ENCODE data around the gene ATXN2. TPM values are rescaled to one million over a fixed set of nuclear protein-coding genes. Genes with fewer than 3 reads are reported as not detected.

ATXN2 gene
- total and polyA plus RNA-seq, 2 experiments from 2014 or later: 19.2 to 56.4 TPM

DNA sequence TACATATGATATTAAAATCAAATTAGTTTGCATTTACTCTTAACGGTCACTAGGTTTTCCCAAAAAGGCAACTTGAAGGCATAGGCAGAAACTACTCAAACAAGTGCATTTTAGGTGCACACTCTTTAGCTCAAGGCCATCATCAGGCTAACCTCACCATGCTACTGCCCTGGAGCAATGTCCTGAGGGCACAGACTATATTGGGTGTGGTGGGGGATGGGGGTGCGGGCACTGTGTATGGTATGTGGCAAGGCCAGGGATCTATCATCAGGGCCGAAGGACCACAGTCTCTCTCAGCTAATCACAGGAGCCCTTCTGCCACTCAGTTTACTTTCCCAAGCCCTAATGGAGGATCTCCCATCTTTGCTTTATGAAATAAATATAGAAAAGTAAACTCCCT is 141.5 kb downstream of the ATXN2 start:
- H4K20me1 ChIP-seq (ENCODE audit: insufficient read depth): no peaks in the 10 kb centered on the region
- H3F3A ChIP-seq (ENCODE audit: insufficient read depth): peaks cover 64% of the 10 kb centered on the region
- no peak overlapping the region for H3K4me3 ChIP-seq
- H3K9ac ChIP-seq: no peak overlapping the region
- peaks cover 60% of the 10 kb centered on the region for H3K79me2 ChIP-seq (ENCODE audit: insufficient read depth)
- no peaks in the 10 kb centered on the region for H3K9me2 ChIP-seq (ENCODE audit: insufficient read depth)
- 89 to 93% methylated on average over 3 of the region's 3 CpGs for WGBS, 2 experiments (ENCODE audit: low coverage in 1 of 2, low lambda C conversion rate in 2 of 2, missing lambda C conversion rate in 2 of 2)
- no peaks in the 10 kb centered on the region for H3K27me3 ChIP-seq (replicated peaks; ENCODE audit: insufficient read depth)
- H3K9me3 ChIP-seq (ENCODE audit: low read depth): no peaks in the 10 kb centered on the region
- no peak overlapping the region for H3K27ac ChIP-seq
- in situ Hi-C loops (cut with MboI): no loop called here
- H3K4me1 ChIP-seq (ENCODE audit: insufficient read depth): peaks cover 27% of the 10 kb centered on the region
- no peak overlapping the region for H3K4me2 ChIP-seq (ENCODE audit: unreplicated experiment)
- TF ChIP-seq EZH2 (IDR thresholded peaks at IDR 0.05; ENCODE audit: insufficient read depth, poor library complexity, severe bottlenecking): no peak
- no peak for TF ChIP-seq EZH2phosphoT487 (IDR thresholded peaks at IDR 0.05; ENCODE audit: insufficient read depth, low read depth)
- no peak for DNase-seq
- no peak overlapping the region for H2AFZ ChIP-seq
- H3K36me3 ChIP-seq (ENCODE audit: low read depth): peaks cover 48% of the 10 kb centered on the region

GRCh38 chr12:111457071-111457470 is 142.0 kb downstream of the ATXN2 start:
- Histone ChIP-seq H3K9me2 (ENCODE audit: insufficient read depth) (no peaks in the 10 kb centered on the region), H3K4me2 (ENCODE audit: unreplicated experiment) (no peak overlapping the region), H3K36me3 (ENCODE audit: low read depth) (peaks cover 52% of the 10 kb centered on the region), H3F3A (ENCODE audit: insufficient read depth) (peaks cover 64% of the 10 kb centered on the region), H3K4me3 (no peak overlapping the region), H3K27me3 (replicated peaks; ENCODE audit: insufficient read depth) (no peaks in the 10 kb centered on the region), H3K9me3 (ENCODE audit: low read depth) (no peaks in the 10 kb centered on the region), H2AFZ (no peak overlapping the region), H3K9ac (no peak overlapping the region), H3K79me2 (ENCODE audit: insufficient read depth) (peaks cover 57% of the 10 kb centered on the region), H3K4me1 (ENCODE audit: insufficient read depth) (peaks cover 23% of the 10 kb centered on the region), H3K27ac (no peak overlapping the region), H4K20me1 (ENCODE audit: insufficient read depth) (no peaks in the 10 kb centered on the region)
- TF ChIP-seq EZH2 (IDR thresholded peaks at IDR 0.05; ENCODE audit: insufficient read depth, poor library complexity, severe bottlenecking) (no peak), EZH2phosphoT487 (IDR thresholded peaks at IDR 0.05; ENCODE audit: insufficient read depth, low read depth) (no peak)
- DNase-seq: no peak
- WGBS, 2 experiments (ENCODE audit: low coverage in 1 of 2, low lambda C conversion rate in 2 of 2, missing lambda C conversion rate in 2 of 2): 94 to 97% methylated on average over 9 of the region's 9 CpGs
- in situ Hi-C loops (cut with MboI): no loop called here

DNA sequence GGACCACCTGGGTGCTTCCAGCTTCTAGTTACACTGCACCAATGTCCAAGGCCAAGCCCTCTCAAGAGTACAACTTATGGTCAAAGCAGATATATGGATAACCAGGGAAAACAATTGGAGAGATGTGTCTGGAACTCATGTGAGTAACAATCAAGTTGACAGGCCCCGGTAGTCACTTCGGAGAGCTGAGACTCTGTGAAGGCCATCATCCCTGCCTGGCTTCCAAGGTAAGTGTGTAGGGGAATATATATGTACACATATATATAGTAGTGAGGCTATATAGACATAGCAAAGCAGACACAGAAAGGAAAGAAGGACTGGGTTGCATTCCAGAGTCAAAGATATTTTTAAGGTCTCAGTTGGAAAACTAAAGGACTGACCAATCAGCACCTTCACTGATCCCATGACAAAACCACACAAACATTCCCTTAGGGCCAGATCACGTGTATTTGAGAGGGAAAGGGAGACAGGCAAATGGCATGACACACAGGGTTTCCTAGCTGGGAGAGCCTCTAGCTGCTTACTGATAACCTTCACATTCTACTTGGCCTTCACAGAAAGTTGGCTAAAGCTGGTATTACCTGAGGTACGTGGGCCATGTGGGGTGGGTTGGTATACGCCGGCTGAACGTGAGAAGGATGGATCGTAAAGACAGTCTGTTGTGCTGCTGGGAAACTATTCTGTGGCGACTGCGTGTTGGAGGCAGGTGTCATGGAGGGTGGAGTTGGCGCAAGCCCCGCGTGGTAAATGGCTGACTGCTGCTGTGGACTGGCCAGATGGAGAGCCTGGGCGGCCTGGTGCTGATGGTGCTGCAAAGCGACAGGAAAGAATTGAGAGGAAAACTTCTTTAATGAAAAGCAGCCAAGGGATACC is 143.4 kb downstream of the ATXN2 start:
- Histone ChIP-seq H3F3A (ENCODE audit: insufficient read depth) (peaks cover 68% of the 10 kb centered on the region), H3K9ac (0 out of 2 replicates have a peak overlapping the region, but pooled peaks have one; percentile 30), H4K20me1 (ENCODE audit: insufficient read depth) (0 out of 2 replicates have a peak, but pooled peaks cover 3% of the 10 kb centered on the region), H3K4me3 (no peak overlapping the region), H3K79me2 (ENCODE audit: insufficient read depth) (peaks cover 66% of the 10 kb centered on the region), H3K9me3 (ENCODE audit: low read depth) (no peaks in the 10 kb centered on the region), H3K4me1 (ENCODE audit: insufficient read depth) (peaks cover 10% of the 10 kb centered on the region; the same call in 1 of the 2 replicates), H3K9me2 (ENCODE audit: insufficient read depth) (no peaks in the 10 kb centered on the region), H3K27ac (peak overlapping the region; percentile 53), H3K27me3 (replicated peaks; ENCODE audit: insufficient read depth) (no peaks in the 10 kb centered on the region), H2AFZ (no peak overlapping the region), H3K4me2 (ENCODE audit: unreplicated experiment) (no peak overlapping the region), H3K36me3 (ENCODE audit: low read depth) (peaks cover 61% of the 10 kb centered on the region)
- 90 to 91% methylated on average over 15 of the region's 15 CpGs for WGBS, 2 experiments (ENCODE audit: low coverage in 1 of 2, low lambda C conversion rate in 2 of 2, missing lambda C conversion rate in 2 of 2)
- peak; percentile 71 for DNase-seq
- in situ Hi-C loops (cut with MboI): no loop called here
- TF ChIP-seq EZH2phosphoT487 (IDR thresholded peaks at IDR 0.05; ENCODE audit: insufficient read depth, low read depth): no peak
- TF ChIP-seq EZH2 (IDR thresholded peaks at IDR 0.05; ENCODE audit: insufficient read depth, poor library complexity, severe bottlenecking): no peak

DNA sequence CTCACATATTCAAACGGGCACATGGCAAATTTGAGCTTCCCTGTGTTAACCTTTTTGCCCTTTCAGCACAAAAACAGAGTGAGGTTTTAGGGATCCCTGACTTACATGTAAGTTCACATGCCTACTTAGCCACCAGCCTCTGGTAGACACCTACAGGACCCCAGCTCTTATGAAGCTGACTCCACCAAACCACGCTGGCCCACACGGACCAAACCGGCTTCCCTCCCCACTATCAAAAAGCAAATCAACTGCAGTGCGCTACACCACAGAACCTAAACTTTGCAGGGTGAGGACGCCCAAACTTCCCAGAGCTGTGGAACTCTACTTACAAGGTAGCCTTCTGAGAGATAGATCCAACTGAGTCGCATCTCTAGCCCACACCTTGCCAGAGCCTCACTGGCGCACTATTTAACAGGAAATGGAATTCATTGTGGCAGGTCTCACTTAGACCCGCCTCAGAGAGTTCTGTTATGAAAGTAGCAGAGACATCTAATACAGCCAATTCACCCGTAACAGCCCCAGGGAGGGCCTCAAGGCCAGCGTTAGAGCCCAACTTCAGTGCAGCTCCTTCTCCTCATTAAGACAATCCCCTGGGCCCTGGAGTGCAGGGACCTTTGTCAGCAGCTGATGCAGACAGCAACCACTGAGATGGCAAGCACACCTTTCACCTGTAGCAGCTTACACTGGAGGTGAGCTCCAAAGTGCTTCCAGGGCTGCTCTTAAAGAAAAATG is 144.2 kb downstream of the ATXN2 start:
- in situ Hi-C loops (cut with MboI): no loop called here
- H3K4me2 ChIP-seq (ENCODE audit: unreplicated experiment): no peak overlapping the region
- peaks cover 70% of the 10 kb centered on the region for H3F3A ChIP-seq (ENCODE audit: insufficient read depth)
- peaks cover 67% of the 10 kb centered on the region for H3K79me2 ChIP-seq (ENCODE audit: insufficient read depth)
- H3K36me3 ChIP-seq (ENCODE audit: low read depth): peaks cover 63% of the 10 kb centered on the region
- H3K4me1 ChIP-seq (ENCODE audit: insufficient read depth): peaks cover 10% of the 10 kb centered on the region; the same call in 1 of the 2 replicates
- WGBS, 2 experiments (ENCODE audit: low coverage in 1 of 2, low lambda C conversion rate in 2 of 2, missing lambda C conversion rate in 2 of 2): 82 to 86% methylated on average over 11 of the region's 11 CpGs
- H3K27ac ChIP-seq: peak overlapping the region; percentile 53
- TF ChIP-seq EZH2phosphoT487 (IDR thresholded peaks at IDR 0.05; ENCODE audit: insufficient read depth, low read depth) (no peak), EZH2 (IDR thresholded peaks at IDR 0.05; ENCODE audit: insufficient read depth, poor library complexity, severe bottlenecking) (no peak)
- H4K20me1 ChIP-seq (ENCODE audit: insufficient read depth): 0 out of 2 replicates have a peak, but pooled peaks cover 3% of the 10 kb centered on the region
- no peaks in the 10 kb centered on the region for H3K9me3 ChIP-seq (ENCODE audit: low read depth)
- DNase-seq: no peak
- H3K9me2 ChIP-seq (ENCODE audit: insufficient read depth): no peaks in the 10 kb centered on the region
- H3K9ac ChIP-seq: 0 out of 2 replicates have a peak overlapping the region, but pooled peaks have one; percentile 30
- no peak overlapping the region for H2AFZ ChIP-seq
- no peak overlapping the region for H3K4me3 ChIP-seq
- H3K27me3 ChIP-seq (replicated peaks; ENCODE audit: insufficient read depth): no peaks in the 10 kb centered on the region
